Kidney glomerular epithelial cell (primary cell): ENCODE data around the gene SIGLEC7.

ENCODE experiments used
- DNase-seq: peaks from one replicate; lab custom pipeline; 2025; lab: John Stamatoyannopoulos, UW

The SIGLEC7 gene

DNA sequence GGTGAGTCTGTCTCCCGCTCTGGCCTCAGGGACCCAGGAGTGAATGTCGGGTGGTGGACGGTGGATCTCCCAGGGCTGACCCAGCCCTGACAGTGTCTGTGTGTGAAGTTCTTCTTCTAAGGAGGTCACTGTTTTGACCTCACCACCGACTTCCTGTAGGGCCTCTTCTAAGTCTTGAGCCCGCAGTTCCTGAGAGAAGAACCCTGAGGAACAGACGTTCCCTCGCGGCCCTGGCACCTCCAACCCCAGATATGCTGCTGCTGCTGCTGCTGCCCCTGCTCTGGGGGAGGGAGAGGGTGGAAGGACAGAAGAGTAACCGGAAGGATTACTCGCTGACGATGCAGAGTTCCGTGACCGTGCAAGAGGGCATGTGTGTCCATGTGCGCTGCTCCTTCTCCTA is at the start of gene SIGLEC7:
TSS of gene SIGLEC7 (plus strand) at position 183 of the 400 bp plus-strand sequence. CDS start at position 252, 69 bp downstream.
- DNase-seq = no peak

DNA sequence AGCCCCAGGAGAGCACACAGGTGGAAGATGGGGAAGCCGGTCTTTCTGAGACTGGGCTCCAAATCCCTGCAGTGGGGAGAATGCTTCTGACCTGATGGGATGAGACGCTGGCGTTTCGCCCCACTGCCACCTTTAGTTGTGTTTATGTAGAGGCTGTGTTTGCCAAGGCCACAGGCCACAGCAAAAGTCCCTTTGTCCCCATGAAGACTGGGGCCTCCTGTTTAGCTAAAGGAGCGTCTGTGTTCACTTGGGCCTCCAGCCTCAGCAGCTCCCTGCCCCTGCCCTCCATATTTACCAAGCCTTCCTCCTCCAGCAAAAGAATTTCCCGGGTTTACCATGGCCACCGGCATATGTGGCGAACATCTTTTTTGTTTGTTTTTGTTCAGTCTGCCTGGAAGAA is 49.0 kb upstream of the SIGLEC7 start:
- DNase-seq = no peak

DNA sequence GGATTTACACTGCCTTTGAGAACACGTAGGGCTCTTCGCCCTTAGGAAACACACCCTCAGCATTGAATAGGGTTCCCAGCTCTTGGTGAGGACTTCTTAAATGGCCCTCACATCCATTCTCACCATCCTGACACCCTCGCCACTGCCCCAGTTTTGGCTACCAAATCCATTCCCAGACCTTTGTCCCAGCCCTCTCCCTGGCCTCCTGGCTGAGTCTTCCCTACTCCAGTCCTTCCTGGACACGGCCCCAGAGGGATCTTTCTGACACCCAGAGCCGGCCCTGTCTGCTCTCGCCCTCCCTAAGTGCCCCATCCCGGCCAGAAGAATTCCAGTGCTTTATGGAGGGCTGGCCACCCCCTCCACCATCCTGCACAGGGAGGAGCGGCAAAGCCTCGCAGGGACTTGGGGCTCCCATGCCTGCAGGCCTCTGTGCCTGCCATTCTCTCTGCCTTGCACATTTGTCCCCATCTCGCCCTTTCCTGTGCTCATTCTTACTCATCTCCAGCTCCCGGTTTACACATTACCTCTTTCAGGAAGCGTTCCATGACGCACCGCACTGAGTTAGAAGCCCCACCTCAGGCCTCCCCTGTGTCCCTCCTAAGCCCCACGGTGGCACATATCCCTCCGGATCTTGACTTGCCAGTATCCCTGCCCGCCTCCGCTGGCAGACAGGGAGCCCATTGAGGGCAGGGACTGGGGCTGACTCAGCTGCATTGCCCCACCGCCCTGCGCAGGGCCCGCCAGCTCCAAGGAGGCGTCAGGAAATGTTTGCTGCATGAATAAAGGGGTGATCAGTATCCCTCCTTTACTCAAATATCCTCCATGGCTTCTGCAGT is 48.4 kb upstream of the SIGLEC7 start:
- no peak for DNase-seq

DNA sequence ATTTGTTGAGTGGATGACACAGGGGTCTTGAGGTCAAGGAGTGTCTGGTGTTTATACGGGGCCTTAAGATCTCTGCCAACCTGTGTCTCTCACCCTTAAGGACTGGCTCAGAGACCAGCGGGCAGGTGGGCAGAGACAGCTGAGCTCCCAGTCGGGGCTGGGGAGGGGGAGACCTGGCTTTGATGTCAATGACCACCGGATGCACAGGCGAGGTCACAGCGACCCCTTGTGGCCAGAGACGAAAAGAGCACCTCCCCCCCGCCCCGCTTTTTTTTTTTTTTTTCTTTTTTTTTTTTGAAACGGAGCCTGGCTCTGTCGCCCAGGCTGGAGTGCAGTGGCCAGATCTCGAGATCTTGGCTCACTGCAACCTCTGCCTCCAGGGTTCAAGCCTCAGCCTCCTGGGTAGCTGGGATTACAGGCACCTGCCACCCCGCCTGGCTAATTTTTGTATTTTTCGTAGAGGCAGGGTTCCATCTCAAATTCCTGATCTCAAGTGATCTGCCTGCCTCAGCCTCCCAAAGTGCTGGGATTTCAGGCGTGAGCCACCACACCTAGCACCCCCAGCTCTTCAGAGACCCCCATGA is 47.3 kb upstream of the SIGLEC7 start:
- no peak for DNase-seq

DNA sequence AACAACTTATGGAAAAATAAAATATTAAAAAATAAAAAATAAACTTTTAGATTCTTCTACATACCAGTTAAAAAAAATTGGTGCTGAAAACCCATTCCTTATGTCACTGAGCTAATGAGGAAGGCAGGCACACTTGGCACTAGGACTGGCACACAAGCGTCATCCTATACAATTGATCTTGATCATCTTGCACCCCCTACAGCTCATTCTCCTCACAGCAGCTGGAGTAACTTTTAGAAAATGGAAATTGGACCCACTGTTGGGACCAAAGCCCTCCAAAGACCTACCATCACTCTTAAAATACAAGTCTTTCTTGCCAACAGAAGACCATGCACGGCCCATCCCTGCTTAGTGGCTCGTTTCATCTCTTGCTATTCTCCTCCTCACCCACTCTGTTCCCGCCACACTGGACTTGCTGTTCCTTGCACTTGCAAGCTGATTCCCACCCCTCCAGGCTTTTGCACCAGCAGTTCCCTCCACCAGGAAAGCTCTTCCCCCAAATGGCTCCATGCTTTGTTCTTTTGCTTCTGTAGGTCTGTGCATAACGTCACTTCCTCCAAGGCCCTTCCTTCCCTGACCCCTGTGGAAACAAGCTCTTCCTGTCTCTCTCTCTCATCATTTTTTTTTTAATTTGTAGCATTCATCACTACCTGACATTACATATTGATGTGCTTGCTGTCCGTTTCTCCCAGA is 45.5 kb upstream of the SIGLEC7 start:
- no peak for DNase-seq

DNA sequence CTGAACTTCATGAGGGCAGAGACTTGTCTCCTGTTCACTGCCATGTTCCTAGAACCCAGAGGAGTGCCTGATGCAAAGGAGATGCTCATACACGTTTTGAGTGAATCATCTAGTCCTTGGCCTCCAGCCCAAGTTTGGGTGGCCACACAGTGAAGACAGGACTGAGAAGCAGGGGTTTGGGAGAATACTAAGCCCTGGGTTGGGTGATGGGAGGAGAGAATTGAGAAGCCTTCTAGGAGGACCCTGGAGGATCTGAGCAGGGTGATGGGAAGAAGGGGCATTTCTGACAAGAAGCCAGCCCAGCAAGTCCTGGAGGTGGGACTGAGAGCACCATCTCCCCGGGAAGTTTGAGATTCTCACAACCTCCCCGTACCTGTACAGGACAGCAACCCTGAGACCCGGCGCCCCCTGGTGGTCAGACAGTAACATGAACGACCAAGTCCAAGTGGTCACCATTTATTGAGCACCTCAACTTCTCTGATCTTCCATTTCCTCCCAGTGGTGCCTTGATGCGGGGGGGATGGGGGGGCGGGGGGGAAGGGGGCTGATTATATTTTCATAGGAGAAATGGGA is 44.8 kb upstream of the SIGLEC7 start:
- DNase-seq = peak; percentile 56

DNA sequence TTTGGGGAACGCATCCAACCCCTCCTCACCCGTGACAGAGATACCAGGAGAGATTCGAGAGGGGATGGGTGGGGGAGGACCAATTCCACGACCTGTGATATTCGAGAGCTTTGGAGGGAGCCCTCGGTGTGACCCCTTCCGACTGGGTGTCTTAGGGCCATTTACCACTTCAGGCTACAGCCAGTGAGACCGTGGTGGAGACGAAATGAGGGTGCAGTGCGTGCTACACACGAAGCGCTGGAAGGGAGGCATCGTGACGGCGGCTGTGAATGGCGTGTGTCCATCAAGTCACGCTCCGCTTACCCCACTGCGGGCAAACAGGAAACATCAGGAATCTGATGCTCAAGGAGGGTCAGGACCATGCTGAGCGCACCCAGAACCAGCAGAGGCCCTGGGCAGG is 44.3 kb upstream of the SIGLEC7 start:
- no peak for DNase-seq

DNA sequence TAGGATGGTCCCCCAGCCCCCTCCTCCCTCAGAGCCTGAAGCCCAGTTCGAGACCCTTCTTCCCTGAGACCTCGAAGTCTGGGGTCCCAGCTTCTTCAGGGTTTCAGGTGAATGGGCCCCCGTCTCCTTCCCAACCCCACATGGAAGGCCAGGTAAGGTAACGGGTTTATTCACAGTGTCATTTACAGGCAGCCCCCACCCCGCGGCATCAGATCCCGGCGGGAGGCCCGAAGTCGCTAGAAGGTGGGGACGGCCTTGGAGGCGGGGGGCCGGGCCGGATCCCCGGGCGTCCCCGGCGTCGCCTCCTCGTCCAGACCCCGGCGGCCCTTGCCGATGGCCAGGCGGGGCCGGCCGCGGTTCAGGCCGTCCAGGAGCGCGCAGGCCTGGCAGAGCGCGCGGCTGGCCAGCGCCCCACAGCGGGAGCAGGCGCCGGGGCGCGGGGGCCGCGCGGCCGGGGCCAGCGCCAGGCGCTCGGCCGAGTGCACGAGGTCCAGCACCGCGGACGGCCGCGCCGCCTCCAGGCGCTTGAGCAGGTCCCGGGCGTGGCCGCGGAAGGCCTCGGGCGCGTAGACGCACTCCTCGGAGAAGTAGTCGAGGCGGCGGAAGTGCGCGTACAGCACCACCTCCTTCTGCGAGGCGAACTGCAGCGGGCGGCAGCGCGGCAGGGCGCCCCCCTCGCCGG is 43.6 kb upstream of the SIGLEC7 start:
- DNase-seq = no peak

DNA sequence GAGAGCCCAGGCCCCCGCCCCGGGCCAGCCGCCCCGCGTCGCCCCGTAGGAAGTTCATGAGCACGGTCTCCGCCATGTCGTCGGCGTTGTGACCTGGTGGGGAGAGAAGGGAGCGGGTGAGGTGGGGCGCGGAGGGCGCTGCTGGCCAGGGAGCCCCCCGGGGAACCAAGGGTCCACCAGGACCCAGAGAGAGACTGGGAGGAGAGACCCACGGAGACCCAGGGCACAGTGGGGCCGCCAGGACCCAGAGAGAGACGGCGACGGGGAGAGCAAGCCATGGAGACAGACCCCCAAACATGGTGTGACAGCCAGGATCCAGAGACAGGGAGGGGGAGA is 43.1 kb upstream of the SIGLEC7 start:
- DNase-seq = no peak

DNA sequence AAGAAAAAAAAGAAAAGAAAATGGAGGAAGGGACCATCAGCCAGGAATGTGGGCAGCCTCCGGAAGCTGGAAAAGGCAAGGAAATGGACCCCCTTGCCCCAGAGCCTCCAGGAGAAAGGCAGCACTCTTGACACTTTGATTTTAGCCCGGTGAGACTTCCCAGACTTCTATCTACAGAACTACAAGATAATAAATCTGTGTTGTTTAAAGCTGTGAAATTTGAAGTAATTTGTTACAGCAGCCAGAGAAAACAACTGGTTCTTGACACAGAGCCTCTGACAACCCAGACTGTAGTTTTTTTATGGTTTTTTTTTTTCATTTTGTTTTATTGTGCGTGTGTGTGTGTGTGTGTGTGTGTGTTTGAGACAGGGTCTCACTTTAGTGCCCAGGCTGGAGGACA is 41.5 kb upstream of the SIGLEC7 start:
- no peak for DNase-seq

DNA sequence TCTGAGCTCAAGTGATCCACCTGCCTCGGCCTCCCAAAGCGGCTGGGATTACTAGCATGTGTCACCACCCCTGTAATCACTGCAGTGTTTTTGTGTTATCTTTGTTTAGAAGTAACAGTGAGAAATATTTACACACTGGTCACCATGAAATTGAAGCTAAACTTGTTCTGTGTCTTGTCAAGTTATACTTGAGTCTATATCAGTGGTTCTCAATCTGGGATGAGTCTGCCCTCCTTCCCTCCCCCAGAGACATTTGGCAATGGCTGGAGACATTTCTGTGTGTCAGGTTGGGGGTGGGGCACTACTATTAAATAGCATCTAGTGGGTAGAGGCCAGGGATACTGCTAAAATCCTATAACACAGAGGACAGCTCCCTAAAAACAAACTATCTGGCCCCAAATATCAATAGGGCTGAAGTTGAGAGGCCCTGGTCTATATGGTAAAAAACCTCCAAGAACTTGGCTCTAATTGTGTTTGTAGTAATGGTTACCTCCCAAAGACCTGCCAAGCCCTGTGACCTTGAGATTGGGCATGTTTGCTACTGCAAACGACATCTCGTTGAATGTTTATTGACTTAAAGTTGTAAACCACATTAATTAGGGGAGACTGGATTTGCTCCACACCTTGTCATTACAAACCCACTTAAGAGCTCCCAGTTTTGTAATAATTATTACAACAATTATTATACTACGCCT is 40.8 kb upstream of the SIGLEC7 start:
- DNase-seq = no peak

DNA sequence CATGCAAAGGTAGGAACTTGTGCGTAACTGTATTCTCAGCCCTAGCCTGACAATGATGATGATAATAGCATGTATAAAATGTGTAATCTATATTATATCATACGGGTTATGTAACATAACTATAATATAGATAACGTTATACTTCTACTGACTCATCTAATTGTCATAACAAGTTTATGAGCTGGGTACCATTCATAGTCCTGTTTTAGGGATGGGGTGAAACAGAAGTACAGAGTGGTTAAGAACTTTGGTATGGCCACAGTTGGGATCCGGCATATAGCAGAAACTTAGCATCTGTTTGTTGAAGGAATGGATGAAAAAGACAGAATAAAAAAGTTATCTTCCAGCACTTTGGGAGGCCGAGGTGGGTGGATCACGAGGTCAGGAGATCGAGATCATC is 39.1 kb upstream of the SIGLEC7 start:
- no peak for DNase-seq

DNA sequence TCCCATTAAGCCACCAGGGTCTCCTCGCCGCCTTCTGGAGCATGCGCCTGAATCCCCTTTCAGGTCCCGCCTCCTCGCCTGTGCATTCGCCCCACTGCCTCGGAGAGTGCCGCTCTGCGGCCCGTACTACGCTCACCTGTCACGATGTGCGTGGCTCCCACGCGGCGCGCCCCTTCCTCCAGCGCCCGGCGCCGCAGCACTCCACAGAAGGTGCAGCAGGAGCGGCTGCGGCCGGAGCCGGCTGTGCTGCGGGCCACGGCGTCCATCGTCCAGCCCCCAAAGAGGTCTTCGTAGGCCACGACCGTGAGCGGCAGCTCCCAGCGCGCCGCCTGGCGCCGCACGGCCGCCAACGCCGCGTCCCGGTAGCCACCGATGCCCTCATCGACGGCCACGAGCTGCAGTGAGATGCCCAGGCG is 38.2 kb upstream of the SIGLEC7 start:
- no peak for DNase-seq

DNA sequence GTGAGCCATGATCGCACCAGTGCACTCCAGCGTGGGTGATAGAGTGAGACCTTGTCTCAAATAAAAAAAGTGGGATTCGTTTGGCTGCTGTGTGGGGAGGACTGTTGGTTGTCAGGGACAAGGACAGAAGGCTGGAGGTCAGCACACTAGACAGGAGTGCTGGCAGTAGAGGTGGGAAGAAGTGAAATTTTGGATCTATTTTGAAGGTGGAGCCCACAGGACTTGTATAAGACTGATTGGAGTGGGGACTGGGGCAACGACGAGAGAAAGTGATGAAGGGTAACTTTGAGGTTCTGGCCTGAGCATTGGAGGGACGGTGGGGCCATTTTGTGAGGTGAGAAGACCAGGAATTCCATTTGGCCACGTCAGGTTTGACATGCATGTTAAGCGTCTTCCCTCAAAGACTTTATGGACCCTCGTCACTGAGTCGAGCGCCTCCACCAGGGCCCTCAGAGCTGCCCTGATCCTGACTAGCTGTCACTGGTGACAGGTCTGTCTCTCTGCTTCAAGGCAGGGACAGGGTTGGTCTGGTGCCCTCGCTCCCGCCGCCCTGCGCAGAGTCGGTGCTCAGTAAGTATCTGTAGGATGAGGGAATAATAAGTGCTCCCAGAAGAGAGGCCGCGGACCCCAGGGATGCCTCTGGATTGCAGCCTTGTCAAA is 34.6 kb upstream of the SIGLEC7 start:
- no peak for DNase-seq

DNA sequence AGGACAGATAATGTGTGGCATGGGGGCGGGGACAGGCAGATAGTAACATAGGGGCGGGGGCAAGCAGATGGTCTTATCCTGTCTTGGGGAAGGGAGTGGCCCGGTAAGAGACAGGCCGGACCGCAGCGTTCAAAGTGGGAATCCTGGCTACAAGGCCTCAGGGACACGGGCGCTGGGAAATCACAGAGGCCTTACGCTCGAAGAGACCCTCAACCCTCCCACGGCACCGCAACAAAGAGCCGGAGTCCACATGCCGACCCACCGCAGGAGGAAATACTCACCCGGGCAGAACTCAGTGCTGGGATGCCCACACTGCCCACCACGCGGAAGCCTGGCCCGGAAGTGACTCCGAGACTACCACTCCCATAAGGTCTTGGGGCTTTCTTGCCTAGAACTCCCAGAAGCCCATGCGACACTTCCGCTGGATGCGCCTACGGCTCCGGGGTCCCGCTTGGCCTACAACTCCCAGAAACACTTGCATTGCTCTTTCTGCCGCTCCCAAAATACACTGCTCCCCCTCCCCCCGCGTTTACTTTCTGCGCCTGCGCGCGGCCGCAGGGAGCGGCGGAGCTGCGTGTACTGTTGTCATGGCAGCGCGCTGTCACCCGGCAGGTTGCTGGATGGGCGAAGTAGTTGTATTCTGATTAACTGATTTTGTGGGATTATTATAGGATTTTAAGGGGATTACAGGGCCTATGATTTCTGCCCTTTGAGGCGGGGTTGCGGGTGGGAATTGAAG is 33.9 kb upstream of the SIGLEC7 start, which contains the start of gene CTU1:
TSS of gene CTU1 (minus strand) at position 344 of the 739 bp plus-strand sequence. CDS start 3,840 bp downstream, outside the sequence.
- DNase-seq = peak; percentile 99

DNA sequence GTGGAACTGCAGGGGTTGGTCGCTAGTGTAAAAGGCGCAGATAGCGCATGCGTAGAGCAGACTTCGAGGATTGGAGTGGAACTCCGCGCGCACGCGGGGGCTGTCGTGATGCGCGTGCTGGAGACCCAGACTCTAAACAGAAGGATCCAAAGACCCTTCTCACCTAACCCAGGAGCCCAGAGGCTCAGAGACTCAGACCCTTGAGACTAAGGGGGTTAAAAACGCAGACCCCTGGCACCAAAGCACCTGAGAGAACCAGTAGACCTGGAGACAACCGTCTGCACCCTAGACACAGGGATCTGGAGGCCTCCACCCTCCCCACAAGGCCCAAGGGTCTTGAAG is 33.3 kb upstream of the SIGLEC7 start:
- peak; percentile 92 for DNase-seq

DNA sequence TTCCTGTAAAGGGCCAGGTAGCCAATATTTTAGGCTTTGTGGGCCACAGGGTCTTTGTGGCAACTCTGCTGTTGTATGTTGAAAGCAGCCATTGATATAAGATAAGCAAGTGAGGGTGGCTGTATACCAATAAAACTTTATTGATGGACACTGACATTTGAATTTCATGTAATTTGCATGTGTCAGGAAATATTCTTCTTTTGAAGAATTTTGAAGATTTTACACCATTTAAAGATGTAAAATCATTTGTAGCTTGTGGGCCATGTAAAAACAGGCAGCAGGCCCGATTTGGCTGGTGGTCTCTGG is 31.5 kb upstream of the SIGLEC7 start:
- no peak for DNase-seq

DNA sequence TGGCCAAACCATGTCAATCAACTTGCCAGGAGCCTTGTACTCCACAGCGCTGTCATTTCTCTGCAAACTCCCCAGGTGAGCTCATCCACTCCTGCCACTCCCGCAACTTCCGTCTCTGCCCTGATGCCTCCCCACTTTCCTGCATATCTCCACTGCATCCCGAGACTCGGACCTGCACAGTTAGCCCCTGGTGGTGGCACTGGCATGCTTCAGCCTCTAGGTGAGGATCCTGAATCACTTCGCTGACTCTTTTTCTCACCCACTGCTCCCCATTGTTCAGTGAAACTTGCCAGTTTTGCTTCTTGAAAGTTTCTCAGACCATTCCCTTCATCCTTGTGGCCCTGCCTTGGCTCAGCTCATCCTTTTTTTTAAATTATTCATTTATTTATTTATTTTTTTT is 30.5 kb upstream of the SIGLEC7 start:
- DNase-seq = no peak

DNA sequence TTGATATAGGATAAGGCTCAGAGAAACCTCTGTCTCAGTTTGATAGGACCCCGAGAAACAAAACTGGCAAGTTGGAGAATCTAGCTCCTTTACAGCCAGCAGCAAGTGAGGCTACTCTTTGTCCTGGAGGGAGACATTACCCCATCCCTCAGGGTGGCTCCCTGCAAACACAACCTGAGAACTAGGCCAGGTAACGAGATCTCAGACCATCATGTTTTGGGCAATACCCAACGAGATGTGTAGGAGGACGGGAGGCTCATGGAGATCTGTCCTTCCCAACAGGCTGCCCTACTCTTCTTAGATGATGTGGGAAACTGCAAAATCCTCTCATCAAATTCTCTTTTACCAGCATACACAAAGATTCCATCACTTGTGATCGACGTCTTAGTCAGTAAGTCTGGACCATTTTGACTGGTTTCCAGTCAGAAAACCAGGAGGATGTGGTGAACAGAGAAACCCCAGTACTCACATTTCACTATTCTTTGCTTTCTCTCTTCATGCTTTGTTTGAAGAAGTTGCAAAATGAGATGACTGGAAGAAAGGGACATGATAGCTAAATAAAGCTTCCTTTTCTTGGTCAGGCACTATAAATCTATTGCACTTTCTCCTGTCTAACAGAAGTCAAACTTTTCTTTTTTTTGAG is 27.9 kb upstream of the SIGLEC7 start:
- no peak for DNase-seq

DNA sequence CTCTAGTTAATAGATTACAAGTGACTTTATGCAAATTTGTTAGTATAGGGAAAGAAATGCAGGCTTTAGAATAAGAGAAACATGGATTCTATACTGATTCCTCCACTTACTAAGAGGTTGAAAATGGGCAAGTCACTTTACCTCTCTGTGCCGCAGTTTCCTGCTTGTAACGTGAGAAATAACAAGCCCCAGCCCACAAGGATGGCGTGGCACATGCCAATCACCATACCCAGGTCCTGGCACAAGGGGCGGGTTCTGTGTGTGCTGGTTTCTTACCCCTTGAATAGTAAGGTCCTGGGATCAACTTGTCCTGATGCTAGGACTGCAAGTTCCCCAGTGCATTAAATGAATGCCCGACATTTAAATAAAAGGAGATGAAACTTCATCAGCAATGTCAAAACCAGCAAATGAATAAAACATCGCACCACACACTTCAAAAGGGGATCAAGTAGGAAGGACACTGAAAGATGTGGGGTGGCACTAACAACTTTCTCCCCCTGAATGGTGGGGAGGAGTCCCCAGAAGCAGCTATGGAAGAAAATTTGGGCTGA is 25.3 kb upstream of the SIGLEC7 start:
- DNase-seq = no peak
